ENCODE data around the gene BAG2. TPM values are rescaled to one million over a fixed set of nuclear protein-coding genes. Genes with fewer than 3 reads are reported as not detected.

Gene BAG2
- total RNA-seq, 2 donors from 2014 or later, result 2.3 to 3.0 TPM

- DNase-seq, result no peak
- TF ChIP-seq CTCF (IDR thresholded peaks at IDR 0.05) (no peak), POLR2A (IDR thresholded peaks at IDR 0.05) (no peak)
- Histone ChIP-seq H3K4me1 (no peaks in the 10 kb centered on the region), H3K27me3 (no peaks in the 10 kb centered on the region), H3K36me3 (replicated peaks in 1 of 2; ENCODE audit: insufficient read depth in 1 of 2, low read depth in 2 of 2) (peaks cover 0 to 4% of the 10 kb centered on the region in 2 donors), H3K9me3 (no peaks in the 10 kb centered on the region), H3K27ac (no peak overlapping the region), H3K4me3 (no peak overlapping the region)
- intact Hi-C loops (cut with DNase I), result no loop called here
- ATAC-seq, result no peak
- 93 to 97% methylated on average over 2 of the region's 2 CpGs for WGBS, 2 donors
Observed at GRCh38 chr6:57159127-57159526, 13.0 kb upstream of the BAG2 start.

GRCh38 chr6:57162028-57162427 is 10.1 kb upstream of the BAG2 start:
- H3K36me3 ChIP-seq (replicated peaks in 1 of 2; ENCODE audit: insufficient read depth in 1 of 2, low read depth in 2 of 2), result no peaks in the 10 kb centered on the region
- no peak overlapping the region for H3K4me3 ChIP-seq
- ATAC-seq (no peak), DNase-seq (no peak)
- intact Hi-C loops (cut with DNase I), result no loop called here
- H3K27me3 ChIP-seq, result no peaks in the 10 kb centered on the region
- WGBS, 2 donors, result 68 to 76% methylated on average over 2 of the region's 2 CpGs
- H3K27ac ChIP-seq, result no peak overlapping the region
- H3K9me3 ChIP-seq, result no peaks in the 10 kb centered on the region
- TF ChIP-seq CTCF (IDR thresholded peaks at IDR 0.05), result no peak
- TF ChIP-seq POLR2A (IDR thresholded peaks at IDR 0.05), result no peak
- no peaks in the 10 kb centered on the region for H3K4me1 ChIP-seq

- intact Hi-C loops (cut with DNase I), result no loop called here
- H3K27ac ChIP-seq, result no peak overlapping the region
- 70 to 71% methylated on average over 3 of the region's 3 CpGs for WGBS, 2 donors
- no peak for DNase-seq
- H3K27me3 ChIP-seq, result no peaks in the 10 kb centered on the region
- TF ChIP-seq CTCF (IDR thresholded peaks at IDR 0.05), result no peak
- TF ChIP-seq POLR2A (IDR thresholded peaks at IDR 0.05), result no peak
- H3K9me3 ChIP-seq, result no peaks in the 10 kb centered on the region
- H3K36me3 ChIP-seq (replicated peaks in 1 of 2; ENCODE audit: insufficient read depth in 1 of 2, low read depth in 2 of 2), result no peaks in the 10 kb centered on the region
- no peaks in the 10 kb centered on the region for H3K4me1 ChIP-seq
- H3K4me3 ChIP-seq, result no peak overlapping the region
- ATAC-seq, result no peak
Observed at GRCh38 chr6:57162516-57162915, 9.6 kb upstream of the BAG2 start.

- 92 to 97% methylated on average over 2 of the region's 2 CpGs for WGBS, 2 donors
- TF ChIP-seq POLR2A (IDR thresholded peaks at IDR 0.05) (no peak), CTCF (IDR thresholded peaks at IDR 0.05) (no peak)
- Histone ChIP-seq H3K27me3 (no peaks in the 10 kb centered on the region), H3K36me3 (replicated peaks in 1 of 2; ENCODE audit: insufficient read depth in 1 of 2, low read depth in 2 of 2) (no peaks in the 10 kb centered on the region), H3K9me3 (no peaks in the 10 kb centered on the region), H3K4me3 (no peak overlapping the region), H3K4me1 (no peaks in the 10 kb centered on the region), H3K27ac (no peak overlapping the region)
- intact Hi-C loops (cut with DNase I), result no loop called here
- DNase-seq (no peak), ATAC-seq (no peak)
Observed at GRCh38 chr6:57163956-57164355, 8.2 kb upstream of the BAG2 start.

GRCh38 chr6:57165080-57165479 is 7.0 kb upstream of the BAG2 start:
- DNase-seq, result no peak
- Histone ChIP-seq H3K27me3 (no peaks in the 10 kb centered on the region), H3K36me3 (replicated peaks in 1 of 2; ENCODE audit: insufficient read depth in 1 of 2, low read depth in 2 of 2) (no peaks in the 10 kb centered on the region), H3K27ac (no peak overlapping the region), H3K9me3 (no peaks in the 10 kb centered on the region), H3K4me1 (no peaks in the 10 kb centered on the region), H3K4me3 (no peak overlapping the region)
- intact Hi-C loops (cut with DNase I), result no loop called here
- 88 to 95% methylated on average over 1 of the region's 1 CpG for WGBS, 2 donors
- TF ChIP-seq CTCF (IDR thresholded peaks at IDR 0.05) (no peak), POLR2A (IDR thresholded peaks at IDR 0.05) (no peak)
- no peak for ATAC-seq

All from body of pancreas (tissue), 4 donors.